ENCODE data around the gene CALD1.

- TF ChIP-seq CTCF (IDR thresholded peaks at IDR 0.05) (no peak), POLR2AphosphoS5 (IDR thresholded peaks at IDR 0.05) (no peak), POLR2A (IDR thresholded peaks at IDR 0.05) (no peak)
Observed at GRCh38 chr7:134939136-134939535, 159.7 kb downstream of the CALD1 start.
